K562 (cell line): ENCODE measurements around the gene LAIR2. TPM values are rescaled to one million over a fixed set of nuclear protein-coding genes. Genes with fewer than 3 reads are reported as not detected.
"Not testable (repeated sequence)": the region's sequence is repeated elsewhere in the genome, so short reads cannot be mapped to it uniquely, and the experiment has no call there.

Experiments
- ATAC-seq: fragments of 200-7000 bp; cut with Tn5 transposase; 3 replicates; pipeline ENCODE4 v1.9.1; 2020; ENCODE audit warnings: moderate library complexity
- BruUV-seq: library from RNA; stranded (reverse); fragments of 400-500 nt; replicated peaks from 2 replicates; lab custom pipeline; 2021; lab: Mats Ljungman, UMichigan
- CTCF ChIA-PET: fragments of 300-600 bp; formaldehyde crosslinking; extraction: SDS; loops from one replicate; lab custom pipeline; 2021; ENCODE audit warnings: low intra/inter-chr PET ratio; lab: Yijun Ruan, JAX
- POLR2A ChIA-PET: fragments of 300-600, 350-650 bp; sonication (Branson Sonifier 250); formaldehyde crosslinking; extraction: SDS; loops from one replicate; lab custom pipeline; 2021; ENCODE audit warnings: antibody characterized with exemption, inconsistent platforms; lab: Yijun Ruan, JAX
- DNase-seq, 4 experiments: peaks; one replicate each; pipeline versions ENCODE4 v3.0.0 to v3.0.0-alpha.2; 2011 to 2018; ENCODE audit warnings: low spot score in 3 of 4, mixed read lengths in 3 of 4; ENCODE audit errors: extremely low read depth in 1 of 4
- FAIRE-seq: peaks from 2 replicates; lab custom pipeline; 2011; peaks lifted over from hg19 to GRCh38; lab: Jason Lieb, UNC
- H2AFZ ChIP-seq: 2 replicates; pipeline ENCODE4 v1.6.0; 2011; ENCODE audit warnings: low read depth, low read length, control low read depth, inconsistent platforms
- H3K27ac ChIP-seq: fragments of 200-600 bp; 3 replicates; pipeline ENCODE4 v1.8.0; 2011; ENCODE audit warnings: low read depth, mild to moderate bottlenecking, control low read depth, inconsistent platforms, low read length, moderate library complexity, mixed read lengths; ENCODE audit errors: extremely low read depth
- H3K27me3 ChIP-seq, 2 experiments: fragments of 300-600 bp in 1 of 2; 2 replicates in 1 of 2; 3 replicates in 1 of 2; pipeline versions ENCODE4 v1.6.0 to v1.8.0; 2011; ENCODE audit warnings: inconsistent platforms in 2 of 2, low read length in 2 of 2, mild to moderate bottlenecking in 1 of 2, mixed read lengths in 1 of 2, moderate library complexity in 1 of 2; ENCODE audit not compliant: control insufficient read depth in 2 of 2, insufficient read depth in 2 of 2
- H3K36me3 ChIP-seq: fragments of 300-600 bp; 3 replicates; pipeline ENCODE4 v1.8.0; 2011; ENCODE audit warnings: mild to moderate bottlenecking, low read length, inconsistent platforms; ENCODE audit not compliant: control insufficient read depth, insufficient read depth
- H3K4me1 ChIP-seq, 2 experiments: fragments of 200-600 bp in 1 of 2; replicated peaks in 1 of 2; 2 replicates in 1 of 2; 3 replicates in 1 of 2; pipeline versions ENCODE4 v1.5.1 to v1.8.0; 2011; ENCODE audit warnings: inconsistent platforms in 2 of 2, low read length in 2 of 2, mild to moderate bottlenecking in 1 of 2, mixed read lengths in 1 of 2, moderate library complexity in 1 of 2; ENCODE audit not compliant: control insufficient read depth in 2 of 2, insufficient read depth in 2 of 2
- H3K4me2 ChIP-seq: 2 replicates; pipeline ENCODE4 v1.6.1; 2011; ENCODE audit warnings: low read length, control low read depth, inconsistent platforms, mixed read lengths; ENCODE audit not compliant: insufficient read depth
- H3K4me3 ChIP-seq: fragments of 200-600 bp; sonication (generic), shearing (Covaris generic); 2 replicates; pipeline ENCODE4 v1.5.1; 2016; ENCODE audit warnings: control low read depth, inconsistent platforms
- H3K79me2 ChIP-seq: fragments of 200-600 bp; 3 replicates; pipeline ENCODE4 v1.8.0; 2011; ENCODE audit warnings: low read length, inconsistent platforms; ENCODE audit not compliant: control insufficient read depth, insufficient read depth
- H3K9ac ChIP-seq, 2 experiments: 2 replicates each; pipeline versions ENCODE4 v1.6.0 to v1.6.1; 2011; ENCODE audit warnings: low read depth in 2 of 2, low read length in 2 of 2, control low read depth in 1 of 2, inconsistent platforms in 1 of 2, mild to moderate bottlenecking in 1 of 2, mixed read lengths in 1 of 2; ENCODE audit not compliant: insufficient read depth in 1 of 2
- H3K9me1 ChIP-seq: one replicate; pipeline ENCODE4 v1.6.0; 2011; ENCODE audit warnings: inconsistent platforms, mild to moderate bottlenecking, low read length, moderate library complexity; ENCODE audit not compliant: control insufficient read depth, insufficient read depth
- H3K9me3 ChIP-seq: replicated peaks from 2 replicates; pipeline ENCODE4 v1.5.1; 2011; ENCODE audit warnings: low read depth, low read length, inconsistent platforms; ENCODE audit not compliant: control insufficient read depth, insufficient read depth
- H4K20me1 ChIP-seq: replicated peaks from 2 replicates; pipeline ENCODE4 v1.6.1; 2011; ENCODE audit warnings: low read length, inconsistent platforms, mixed read lengths; ENCODE audit not compliant: control insufficient read depth, insufficient read depth
- FIP1L1 ChIP-seq: fragments of 200-400 bp; formaldehyde crosslinking; IDR thresholded peaks from 2 replicates; pipeline ENCODE4 v1.6.1; 2018; ENCODE audit warnings: mild to moderate bottlenecking, low read depth, low read length; ENCODE audit not compliant: poor library complexity, severe bottlenecking
- MBD1 ChIP-seq: fragments of 250-450 bp; sonication (Bioruptor Pico); IDR thresholded peaks from 2 replicates; pipeline ENCODE4 v1.8.0; 2022; ENCODE audit warnings: inconsistent platforms
- NR3C1 ChIP-seq: sonication (generic); formaldehyde crosslinking; IDR thresholded peaks from 2 replicates; pipeline ENCODE4 v1.8.1; 2022; ENCODE audit warnings: missing genetic modification reagents
- RAD51 ChIP-seq: fragments of 450-650 bp; IDR thresholded peaks from 2 replicates; pipeline ENCODE4 v1.7.1; 2016; ENCODE audit warnings: low read depth, mild to moderate bottlenecking, borderline replicate concordance
- ZBTB12 ChIP-seq: fragments of 250-450 bp; sonication (Bioruptor Pico); IDR thresholded peaks from 2 replicates; pipeline ENCODE4 v1.4.0; 2020
- ZNF277 ChIP-seq: fragments of 250-450 bp; sonication (Bioruptor Pico); IDR thresholded peaks from 2 replicates; pipeline ENCODE4 v1.8.0; 2022; ENCODE audit warnings: inconsistent platforms, mild to moderate bottlenecking, moderate library complexity, borderline replicate concordance
- WGBS: fragments of 100-300 bp; shearing (Covaris generic); methylation state at CpG from one replicate; pipeline ENCODE4 v1.1.6; 2016; ENCODE audit warnings: low coverage, mixed read lengths; ENCODE audit not compliant: insufficient coverage; ENCODE audit errors: missing lambda C conversion rate; 5-methylcytosine and 5-hydroxymethylcytosine counted together
- in situ Hi-C: fragments of 300-500 bp; cut with MboI; formaldehyde crosslinking; loops from 4 replicates; pipeline ENCODE4 v1.15.0; 2018; ENCODE audit warnings: inconsistent platforms, mixed read lengths
- intact Hi-C: fragments of 100-400 bp; cut with micrococcal nuclease; formaldehyde crosslinking; loops from 2 replicates; pipeline ENCODE4 v1.14.2; 2022
- polyA plus RNA-seq, 8 experiments: library from polyadenylated mRNA; depleted of rRNA in 4 of 8; stranded (reverse) in 5 of 8; unstranded in 3 of 8; fragments of >200 nt; fragmentation: Nextera tagmentation in 2 of 8; fragmentation: Illumina TruSeq in 1 of 8; extraction: Ambion mirVana in 2 of 8; extraction: Trizol in 1 of 8; gene quantifications; 2 replicates each; pipeline versions ENCODE4 v1.2.1 to v1.2.3, GENCODE V29; 2011 to 2014; ENCODE audit warnings: inconsistent platforms in 1 of 8, missing spikeins in 1 of 8
- total RNA-seq, 7 experiments: library from RNA; depleted of rRNA in 6 of 7; stranded (reverse); fragments of >200 nt in 6 of 7; fragmentation: Illumina TruSeq in 2 of 7; extraction: Trizol in 2 of 7; gene quantifications; 2 replicates each; pipeline versions ENCODE4 v1.2.1 to v1.2.3, GENCODE V29; 2011 to 2021; ENCODE audit warnings: low replicate concordance in 1 of 7

The LAIR2 gene
- total and polyA plus RNA-seq, 9 of the 15 experiments (the other 6 are each of a cell fraction or from before 2014, with no cell fraction given), result not detected

GRCh38 chr19:54465426-54466109, 37.1 kb upstream of the LAIR2 start (continued):
- TF ChIP-seq NR3C1 (CRISPR knock-in tag) (0 out of 2 replicates have a peak, but pooled peaks have one; percentile 10), ZNF277 (CRISPR knock-in tag) (no peak), RAD51 (no peak), MBD1 (CRISPR knock-in tag) (0 out of 2 replicates have a peak, but pooled peaks have one; percentile 25), FIP1L1 (no peak), ZBTB12 (CRISPR knock-in tag) (no peak)

GRCh38 chr19:54466110-54466480, 36.5 kb upstream of the LAIR2 start:
- intact Hi-C loops, H3K79me2 ChIP-seq, H3K4me2 ChIP-seq, DNase-seq, H4K20me1 ChIP-seq, BruUV-seq, H3K4me3 ChIP-seq, H3K9me1 ChIP-seq, H2AFZ ChIP-seq, in situ Hi-C loops, FAIRE-seq, H3K9me3 ChIP-seq, POLR2A ChIA-PET, ATAC-seq, H3K9ac ChIP-seq, H3K27ac ChIP-seq: not testable (repeated sequence)
- H3K27me3 ChIP-seq, result peaks cover 3 to 17% of the 10 kb centered on the region in 2 experiments; a peak in 4 of 5 replicates
- WGBS, result 81% methylated on average over 14 of the region's 14 CpGs
- peaks cover 0 to 43% of the 10 kb centered on the region in 2 experiments; a peak in 2 of 5 replicates for H3K4me1 ChIP-seq
- CTCF ChIA-PET, result interaction anchor here (0.7 kb wide), 1 partner anchor 1502 kb away, joined by 4 read pairs; no protein-coding TSS in a partner anchor
- peaks cover 15% of the 10 kb centered on the region; the same call in 2 of the 3 replicates for H3K36me3 ChIP-seq
